Urinary bladder (tissue), 4 donors: ENCODE measurements around the gene KLHDC3. TPM values are rescaled to one million over a fixed set of nuclear protein-coding genes. Genes with fewer than 3 reads are reported as not detected.
"Not testable (repeated sequence)": the region's sequence is repeated elsewhere in the genome, so short reads cannot be mapped to it uniquely, and the experiment has no call there.

Source experiments
- DNase-seq: peaks from one replicate; pipeline ENCODE4 v3.0.0-alpha.2; 2015; ENCODE audit errors: extremely low spot score
- H3K27ac ChIP-seq: one replicate; pipeline ENCODE4 v1.5.1; 2013; ENCODE audit warnings: low read depth, mild to moderate bottlenecking, moderate library complexity
- H3K36me3 ChIP-seq: one replicate; pipeline ENCODE4 v1.6.1; 2013; ENCODE audit warnings: mild to moderate bottlenecking, moderate library complexity; ENCODE audit not compliant: insufficient read depth
- H3K4me1 ChIP-seq: one replicate; pipeline ENCODE4 v1.6.1; 2013; ENCODE audit warnings: mild to moderate bottlenecking, moderate library complexity; ENCODE audit not compliant: insufficient read depth
- H3K4me3 ChIP-seq: one replicate; pipeline ENCODE4 v1.5.1; 2013; ENCODE audit warnings: low read depth, low read length
- WGBS: extraction: QIAGEN DNeasy Blood & Tissue Kit; methylation state at CpG from one replicate; pipeline ENCODE4 v1.1.7; 2013; 5-methylcytosine and 5-hydroxymethylcytosine counted together
- polyA plus RNA-seq: library from polyadenylated mRNA; stranded (reverse); fragments of 200-250 nt; gene quantifications from one replicate; pipeline ENCODE4 v1.2.3, GENCODE V29; 2013
- total RNA-seq: library from RNA; depleted of rRNA; stranded (reverse); fragments of >200 nt; gene quantifications from one replicate; pipeline ENCODE4 v1.2.3, GENCODE V29; 2014
- donor health status: healthy with polysubstance abuse.
- donor health status: healthy.

The KLHDC3 gene
- total and polyA plus RNA-seq, 2 donors = 75.8 to 90.4 TPM

DNA sequence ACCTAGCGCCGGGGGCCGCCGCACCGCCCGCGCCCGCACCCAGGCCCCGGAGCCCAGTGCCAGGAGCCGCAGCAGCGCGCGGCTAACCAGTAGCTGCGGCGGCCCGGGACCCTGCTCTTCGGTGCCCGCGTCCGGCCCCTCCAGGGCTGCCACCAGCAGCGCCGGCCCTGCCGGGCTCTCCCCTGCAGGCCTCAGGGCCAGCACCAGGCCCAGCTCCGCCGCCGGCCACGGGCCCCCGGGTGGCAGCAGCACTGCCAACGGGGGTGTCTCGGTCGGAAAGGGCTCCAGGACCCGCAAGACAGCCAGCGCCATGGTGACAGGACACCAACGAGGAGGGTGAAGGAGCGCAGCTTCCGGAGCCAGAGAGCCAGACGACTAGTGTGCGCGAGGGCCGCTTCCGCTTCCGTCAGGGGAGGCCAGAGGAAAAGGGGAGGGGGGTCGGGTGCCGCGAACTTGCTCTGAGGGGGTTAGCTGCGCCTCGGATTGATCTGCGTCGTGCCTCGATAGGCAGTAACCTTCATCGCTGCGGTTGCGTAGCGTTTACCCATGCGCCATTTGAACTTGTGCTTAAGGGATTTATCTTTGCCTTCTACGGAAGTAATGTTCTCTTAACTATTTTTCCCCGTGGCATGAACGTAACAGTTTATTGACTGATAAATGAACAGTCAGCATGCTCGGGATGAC lies 35.1 kb upstream of the KLHDC3 start, which contains the start of gene PEX6:
TSS of gene PEX6 (minus strand) at position 343 of the 684 bp plus-strand sequence. CDS start at position 312, 31 bp downstream.
- peak; percentile 72 for DNase-seq
- H3K4me1 ChIP-seq = no peaks in the 10 kb centered on the region
- no peaks in the 10 kb centered on the region for H3K36me3 ChIP-seq
- H3K4me3 ChIP-seq = peak within 1 kb of the TSS; percentile 90
- WGBS = under 1% methylated on average over 59 of the region's 59 CpGs
- H3K27ac ChIP-seq = peak within 1 kb of the TSS; percentile 83

GRCh38 chr6:42979523-42980177 lies 34.4 kb upstream of the KLHDC3 start:
- no peaks in the 10 kb centered on the region for H3K36me3 ChIP-seq
- peak overlapping the region; percentile 71 for H3K27ac ChIP-seq
- H3K4me1 ChIP-seq = no peaks in the 10 kb centered on the region
- 43% methylated on average over 9 of the region's 9 CpGs for WGBS
- peak overlapping the region; percentile 90 for H3K4me3 ChIP-seq
- no peak for DNase-seq

GRCh38 chr6:42981836-42982235 lies 32.2 kb upstream of the KLHDC3 start:
- WGBS = 89% methylated on average over 5 of the region's 5 CpGs
- H3K36me3 ChIP-seq = no peaks in the 10 kb centered on the region
- no peak overlapping the region for H3K27ac ChIP-seq
- no peak overlapping the region for H3K4me3 ChIP-seq
- H3K4me1 ChIP-seq = no peaks in the 10 kb centered on the region
- no peak for DNase-seq

GRCh38 chr6:42984001-42984923 lies 29.8 kb upstream of the KLHDC3 start, which contains the start of gene PPP2R5D:
TSS of gene PPP2R5D (plus strand) at chr6:42984570. CDS start at chr6:42984678, 108 bp downstream.
- Histone ChIP-seq H3K27ac (peak within 1 kb of the TSS; percentile 65), H3K4me3 (peak within 1 kb of the TSS; percentile 76), H3K36me3 (no peaks in the 10 kb centered on the region), H3K4me1 (no peaks in the 10 kb centered on the region)
- under 1% methylated on average over 59 of the region's 59 CpGs for WGBS
- DNase-seq = peak; percentile 98

GRCh38 chr6:42984924-42985475 lies 29.0 kb upstream of the KLHDC3 start:
- Histone ChIP-seq H3K27ac (peak overlapping the region; percentile 45), H3K4me1 (no peaks in the 10 kb centered on the region), H3K36me3 (no peaks in the 10 kb centered on the region), H3K4me3 (peak overlapping the region; percentile 76)
- 10% methylated on average over 13 of the region's 13 CpGs for WGBS
- DNase-seq = no peak

- 77% methylated on average over 5 of the region's 5 CpGs for WGBS
- Histone ChIP-seq H3K27ac (no peak overlapping the region), H3K4me1 (no peaks in the 10 kb centered on the region), H3K4me3 (no peak overlapping the region), H3K36me3 (no peaks in the 10 kb centered on the region)
- no peak for DNase-seq
Observed at GRCh38 chr6:42987533-42988451, 26.3 kb upstream of the KLHDC3 start.

DNA sequence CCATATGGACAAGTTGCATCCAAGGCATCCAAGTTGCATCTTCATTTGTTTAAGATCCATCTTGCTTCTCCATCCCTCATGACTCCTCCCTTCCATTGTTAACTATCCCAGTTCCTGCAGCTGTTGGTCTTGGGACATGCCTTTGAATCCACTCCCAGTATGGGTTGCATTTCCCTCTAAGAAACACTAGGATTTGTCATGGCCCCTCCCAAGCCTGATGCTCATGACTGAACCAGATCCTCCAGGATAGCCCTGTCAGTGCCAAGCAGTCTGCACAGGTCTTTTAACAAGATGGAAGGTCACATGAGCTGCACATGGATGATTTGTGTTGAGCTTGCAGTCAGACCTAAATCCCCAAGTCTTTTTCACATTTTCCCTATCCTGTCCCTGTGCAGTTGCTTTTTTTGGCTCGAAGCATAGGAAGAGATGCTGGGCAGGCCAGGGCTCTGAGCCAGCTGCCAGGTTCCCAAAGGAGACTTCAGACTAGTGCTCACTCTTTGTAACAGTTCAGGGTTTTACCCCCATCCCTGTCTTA lies 25.5 kb upstream of the KLHDC3 start:
- Histone ChIP-seq H3K4me3 (no peak overlapping the region), H3K27ac (no peak overlapping the region), H3K36me3 (no peaks in the 10 kb centered on the region), H3K4me1 (no peaks in the 10 kb centered on the region)
- 43% methylated on average over 1 of the region's 1 CpG for WGBS
- no peak for DNase-seq

DNA sequence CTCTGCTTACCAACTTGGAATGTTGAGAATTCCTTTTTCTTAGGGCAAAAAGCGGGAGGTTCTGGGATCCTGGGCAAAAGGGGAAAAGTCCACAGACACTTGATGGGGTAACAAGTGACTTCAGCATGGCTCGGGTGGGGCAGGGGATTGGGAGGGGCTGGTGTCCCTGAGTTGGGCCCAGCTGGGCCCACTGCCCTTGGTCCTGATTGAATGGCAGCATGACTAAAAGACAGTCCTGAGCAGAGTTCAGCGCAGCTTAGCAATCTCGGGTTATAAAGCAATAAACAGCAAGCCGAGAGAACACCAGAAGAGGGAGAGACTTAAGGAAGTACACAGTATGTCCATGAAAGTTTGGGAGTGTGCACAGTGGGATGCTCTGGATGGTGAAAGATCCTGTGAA lies 24.1 kb upstream of the KLHDC3 start:
- 74% methylated on average over 5 of the region's 5 CpGs for WGBS
- H3K27ac ChIP-seq = no peak overlapping the region
- no peak overlapping the region for H3K4me3 ChIP-seq
- no peak for DNase-seq
- no peaks in the 10 kb centered on the region for H3K4me1 ChIP-seq
- no peaks in the 10 kb centered on the region for H3K36me3 ChIP-seq

DNA sequence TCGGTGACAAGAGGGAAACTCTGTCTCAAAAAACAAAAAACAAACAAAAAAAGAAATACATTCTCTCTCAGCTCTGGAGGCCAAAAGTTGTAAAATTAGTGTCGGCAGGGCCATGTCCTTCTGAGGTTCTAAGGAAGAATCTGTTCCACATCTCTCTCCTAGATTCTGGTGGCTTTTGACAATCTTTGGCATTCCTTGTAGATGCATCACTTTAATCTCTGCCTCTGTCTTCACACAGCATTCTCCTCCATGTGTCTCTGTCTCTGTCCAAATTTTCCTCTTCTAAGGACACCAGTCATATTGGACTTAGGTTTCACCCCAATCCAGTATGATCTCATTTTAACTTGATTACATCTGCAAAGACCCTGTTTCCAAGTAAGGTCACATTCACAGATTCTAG lies 20.6 kb upstream of the KLHDC3 start:
- no peaks in the 10 kb centered on the region for H3K4me1 ChIP-seq
- no peak overlapping the region for H3K4me3 ChIP-seq
- DNase-seq = no peak
- no peak overlapping the region for H3K27ac ChIP-seq
- 88% methylated on average over 2 of the region's 2 CpGs for WGBS
- H3K36me3 ChIP-seq = no peaks in the 10 kb centered on the region

- no peak for DNase-seq
- no peak overlapping the region for H3K27ac ChIP-seq
- H3K4me3 ChIP-seq = no peak overlapping the region
- no peaks in the 10 kb centered on the region for H3K4me1 ChIP-seq
- no peaks in the 10 kb centered on the region for H3K36me3 ChIP-seq
Observed at GRCh38 chr6:42996513-42996912, 17.5 kb upstream of the KLHDC3 start.

DNA sequence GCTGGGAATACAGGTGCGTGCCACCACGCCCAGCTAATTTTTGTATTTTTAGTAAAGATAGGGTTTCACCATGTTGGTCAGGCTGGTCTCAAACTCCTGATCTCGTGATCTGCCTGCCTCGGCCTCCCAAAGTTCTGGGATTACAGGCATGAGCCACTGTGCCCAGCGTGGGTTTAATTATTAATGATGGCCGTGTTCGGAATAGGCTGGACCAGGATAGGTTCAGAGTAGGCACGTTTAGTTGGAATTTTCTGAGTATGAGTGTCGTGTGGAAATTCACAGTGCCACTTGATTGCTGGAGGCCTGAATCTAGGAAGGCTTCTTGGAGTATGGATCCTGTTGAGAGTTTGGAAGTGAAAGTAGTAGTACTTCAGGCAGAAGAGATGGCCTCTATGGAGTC lies 15.8 kb upstream of the KLHDC3 start:
- not testable (repeated sequence) for DNase-seq, H3K4me3 ChIP-seq, H3K36me3 ChIP-seq, H3K27ac ChIP-seq, H3K4me1 ChIP-seq
- 96% methylated on average over 9 of the region's 9 CpGs for WGBS

- 96% methylated on average over 8 of the region's 8 CpGs for WGBS
- no peak overlapping the region for H3K27ac ChIP-seq
- H3K4me3 ChIP-seq = no peak overlapping the region
- DNase-seq = no peak
- H3K36me3 ChIP-seq = no peaks in the 10 kb centered on the region
- no peaks in the 10 kb centered on the region for H3K4me1 ChIP-seq
Observed at GRCh38 chr6:43001843-43002242, 12.2 kb upstream of the KLHDC3 start.
